ENCODE results near the gene IGFN1.
"Not testable (repeated sequence)": the region's sequence is repeated elsewhere in the genome, so short reads cannot be mapped to it uniquely, and the experiment has no call there.

The IGFN1 gene

GRCh38 chr1:201190624-201191051 is at the start of gene IGFN1:
Gene IGFN1 (plus strand): TSS chr1:201190824. CDS start chr1:201193294, 2,470 bp downstream.
- DNase-seq (ENCODE audit: low read depth) = no peak

GRCh38 chr1:201140941-201141260 is 49.7 kb upstream of the IGFN1 start:
- DNase-seq (ENCODE audit: low read depth) = no peak

GRCh38 chr1:201141418-201141817 is 49.2 kb upstream of the IGFN1 start:
- no peak for DNase-seq (ENCODE audit: low read depth)

- DNase-seq (ENCODE audit: low read depth) = no peak
These were observed 48.4 kb upstream of the IGFN1 start for GRCh38 chr1:201142011-201142848.

- DNase-seq (ENCODE audit: low read depth) = no peak
These were observed 47.5 kb upstream of the IGFN1 start for GRCh38 chr1:201142849-201143725.

GRCh38 chr1:201143726-201144635 is 46.6 kb upstream of the IGFN1 start:
- DNase-seq (ENCODE audit: low read depth) = no peak

GRCh38 chr1:201144701-201145100 is 45.9 kb upstream of the IGFN1 start:
- no peak for DNase-seq (ENCODE audit: low read depth)

- no peak for DNase-seq (ENCODE audit: low read depth)
These were observed 45.5 kb upstream of the IGFN1 start for GRCh38 chr1:201145132-201145531.

GRCh38 chr1:201145816-201146215 is 44.8 kb upstream of the IGFN1 start:
- DNase-seq (ENCODE audit: low read depth) = no peak

GRCh38 chr1:201146626-201147390 is 43.8 kb upstream of the IGFN1 start:
- no peak for DNase-seq (ENCODE audit: low read depth)

- no peak for DNase-seq (ENCODE audit: low read depth)
These were observed 43.1 kb upstream of the IGFN1 start for GRCh38 chr1:201147396-201148015.

GRCh38 chr1:201149400-201149799 is 41.2 kb upstream of the IGFN1 start:
- DNase-seq (ENCODE audit: low read depth) = no peak

GRCh38 chr1:201153474-201154388 is 36.9 kb upstream of the IGFN1 start:
- DNase-seq (ENCODE audit: low read depth) = no peak

GRCh38 chr1:201154389-201155165 is 36.0 kb upstream of the IGFN1 start, which contains the start of gene TMEM9:
Gene TMEM9 (minus strand): TSS chr1:201154474. CDS start chr1:201153923, 551 bp downstream.
- DNase-seq (ENCODE audit: low read depth) = peak; percentile 60

- no peak for DNase-seq (ENCODE audit: low read depth)
These were observed 35.3 kb upstream of the IGFN1 start for GRCh38 chr1:201155354-201155753.

GRCh38 chr1:201156346-201156745 is 34.3 kb upstream of the IGFN1 start:
- DNase-seq (ENCODE audit: low read depth) = no peak

GRCh38 chr1:201156819-201157218 is 33.8 kb upstream of the IGFN1 start:
- no peak for DNase-seq (ENCODE audit: low read depth)

- DNase-seq (ENCODE audit: low read depth) = no peak
These were observed 32.7 kb upstream of the IGFN1 start for GRCh38 chr1:201157949-201158348.

- not testable (repeated sequence) for DNase-seq (ENCODE audit: low read depth)
These were observed 27.6 kb upstream of the IGFN1 start for GRCh38 chr1:201163036-201163435.
